ENCODE data around the gene TTYH2. TPM values are rescaled to one million over a fixed set of nuclear protein-coding genes. Genes with fewer than 3 reads are reported as not detected.

TTYH2 gene
- total and polyA plus RNA-seq, 2 of the 4 experiments (the other 2 are of a cell fraction), result 2.3 to 6.8 TPM

DNA sequence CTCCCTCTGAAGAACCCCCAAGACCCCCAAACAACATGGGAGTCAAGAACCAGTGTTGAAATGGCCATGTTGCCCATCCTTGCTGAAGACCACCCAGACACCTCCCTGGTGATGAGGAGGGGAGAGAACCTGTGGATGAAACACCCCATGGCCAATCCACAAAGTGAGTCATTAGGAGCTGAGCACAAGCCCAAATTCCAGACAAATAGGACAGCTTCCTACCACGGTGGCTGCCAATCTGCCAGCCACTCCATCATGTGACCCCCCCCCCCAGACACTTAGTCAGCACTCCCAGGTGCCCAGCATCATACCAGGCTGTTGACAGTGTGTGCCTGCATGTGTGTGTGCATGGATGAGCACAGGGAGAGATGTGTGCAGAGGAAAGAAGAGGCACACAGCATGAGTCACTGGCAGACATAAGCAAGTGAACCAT, 36.3 kb upstream of the TTYH2 start:
- in situ Hi-C loops (cut with MboI; ENCODE audit: low sequenced_read_pairs) (loop anchor here (10.0 to 25.0 kb wide), 2 partner anchors 742 to 915 kb away; partner anchors contain the start of gene CPSF4L), dilution Hi-C loops (cut with HindIII; ENCODE audit: low sequenced_read_pairs, unreplicated experiment) (no loop called here), intact Hi-C loops (cut with micrococcal nuclease) (loop anchor here (5.0 to 10.0 kb wide), 3 partner anchors 805 to 1452 kb away; no protein-coding TSS in a partner anchor)
- H3K9me3 ChIP-seq (ENCODE audit: control insufficient read depth, insufficient read depth, low read length), result no peaks in the 10 kb centered on the region
- no peaks in the 10 kb centered on the region for H3K9me1 ChIP-seq (ENCODE audit: insufficient read depth, low read length)
- no peak overlapping the region for H3K4ac ChIP-seq (ENCODE audit: low read depth, low read length)
- H2AFZ ChIP-seq (replicated peaks; ENCODE audit: low read length, poor library complexity), result no peak overlapping the region
- no peak overlapping the region for H2AK5ac ChIP-seq (ENCODE audit: low read depth, low read length)
- H2BK15ac ChIP-seq (ENCODE audit: low read depth, low read length), result no peak overlapping the region
- WGBS, 2 experiments (ENCODE audit: extremely low coverage in 2 of 2, insufficient read length in 1 of 2), result no CpG with 5 or more reads among the region's 1 CpG
- BruUV-seq (replicated peaks), result no TSS peak
- no peak overlapping the region for H2BK120ac ChIP-seq (ENCODE audit: low read depth, low read length)
- H3K18ac ChIP-seq (ENCODE audit: low read depth, low read length), result no peak overlapping the region
- H3K4me1 ChIP-seq (ENCODE audit: control insufficient read depth, insufficient read depth, low read length), result no peaks in the 10 kb centered on the region
- H4K5ac ChIP-seq (ENCODE audit: low read depth, low read length), result no peak overlapping the region
- POLR2A ChIA-PET (ENCODE audit: unreplicated experiment), result no interaction called here
- H4K20me1 ChIP-seq (ENCODE audit: insufficient read depth, low read length), result no peaks in the 10 kb centered on the region
- no peaks in the 10 kb centered on the region for H3K79me1 ChIP-seq (ENCODE audit: low read depth in 1 of 2, low read length in 2 of 2)
- ATAC-seq (ENCODE audit: low read depth) (peak; percentile 59; the same call in 1 of the 2 replicates), DNase-seq (peak; percentile 37)
- no peak overlapping the region for H4K91ac ChIP-seq (ENCODE audit: insufficient read depth, low read depth, low read length)
- H2BK20ac ChIP-seq (ENCODE audit: low read depth, low read length), result no peak overlapping the region
- peak overlapping the region; percentile 20 for H2AK9ac ChIP-seq (replicated peaks; ENCODE audit: low read depth, low read length, poor library complexity)
- no peak overlapping the region for H3K14ac ChIP-seq (replicated peaks; ENCODE audit: low read depth, low read length)
- CTCF ChIA-PET, result interaction anchor here (1.4 kb wide), 1 partner anchor 748 kb away, joined by 6 read pairs; no protein-coding TSS in a partner anchor
- H3K27ac ChIP-seq (ENCODE audit: insufficient read depth, low read length), result no peak overlapping the region
- H3K27me3 ChIP-seq (ENCODE audit: control insufficient read depth, insufficient read depth, low read length), result no peaks in the 10 kb centered on the region; the same call in 1 of the 2 replicates
- H3K56ac ChIP-seq (ENCODE audit: extremely low read depth, insufficient read depth, low read length), result no peak overlapping the region
- H3K4me3 ChIP-seq (ENCODE audit: insufficient read depth, low read depth, low read length), result no peak overlapping the region
- no peak overlapping the region for H2BK5ac ChIP-seq (ENCODE audit: low read depth, low read length, poor library complexity, severe bottlenecking)
- H3K4me2 ChIP-seq (ENCODE audit: low read depth, low read length), result no peak overlapping the region
- TF ChIP-seq POLR2A (IDR thresholded peaks at IDR 0.05; ENCODE audit: low read depth, low read length) (no peak), SMC3 (IDR thresholded peaks at IDR 0.05; ENCODE audit: low read depth, low read length) (no peak), RFX5 (IDR thresholded peaks at IDR 0.05; ENCODE audit: low read depth, low read length) (no peak), MAZ (IDR thresholded peaks at IDR 0.05; ENCODE audit: borderline replicate concordance, low read depth, low read length) (no peak), BHLHE40 (IDR thresholded peaks at IDR 0.05; ENCODE audit: low read depth, low read length) (no peak), FOS (IDR thresholded peaks at IDR 0.05; ENCODE audit: low read depth, low read length) (no peak), NFE2L2 (IDR thresholded peaks at IDR 0.05; ENCODE audit: low read depth, low read length) (no peak), CEBPB (IDR thresholded peaks at IDR 0.05; ENCODE audit: low read depth, low read length) (no peak), MXI1 (IDR thresholded peaks at IDR 0.05; ENCODE audit: borderline replicate concordance, low read depth, low read length) (no peak), RCOR1 (IDR thresholded peaks at IDR 0.05; ENCODE audit: insufficient replicate concordance, low read length) (no peak), MAFK (IDR thresholded peaks at IDR 0.05; ENCODE audit: low read depth, low read length) (no peak), CHD1 (IDR thresholded peaks at IDR 0.05; ENCODE audit: low read depth, low read length) (no peak), RAD21 (IDR thresholded peaks at IDR 0.05; ENCODE audit: low read length) (no peak)
- TF ChIP-seq, protein P1, sequence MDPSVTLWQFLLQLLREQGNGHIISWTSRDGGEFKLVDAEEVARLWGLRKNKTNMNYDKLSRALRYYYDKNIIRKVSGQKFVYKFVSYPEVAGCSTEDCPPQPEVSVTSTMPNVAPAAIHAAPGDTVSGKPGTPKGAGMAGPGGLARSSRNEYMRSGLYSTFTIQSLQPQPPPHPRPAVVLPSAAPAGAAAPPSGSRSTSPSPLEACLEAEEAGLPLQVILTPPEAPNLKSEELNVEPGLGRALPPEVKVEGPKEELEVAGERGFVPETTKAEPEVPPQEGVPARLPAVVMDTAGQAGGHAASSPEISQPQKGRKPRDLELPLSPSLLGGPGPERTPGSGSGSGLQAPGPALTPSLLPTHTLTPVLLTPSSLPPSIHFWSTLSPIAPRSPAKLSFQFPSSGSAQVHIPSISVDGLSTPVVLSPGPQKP (IDR thresholded peaks at IDR 0.05; ENCODE audit: borderline replicate concordance, low read depth, low read length), result no peak
- TF ChIP-seq, protein P2, sequence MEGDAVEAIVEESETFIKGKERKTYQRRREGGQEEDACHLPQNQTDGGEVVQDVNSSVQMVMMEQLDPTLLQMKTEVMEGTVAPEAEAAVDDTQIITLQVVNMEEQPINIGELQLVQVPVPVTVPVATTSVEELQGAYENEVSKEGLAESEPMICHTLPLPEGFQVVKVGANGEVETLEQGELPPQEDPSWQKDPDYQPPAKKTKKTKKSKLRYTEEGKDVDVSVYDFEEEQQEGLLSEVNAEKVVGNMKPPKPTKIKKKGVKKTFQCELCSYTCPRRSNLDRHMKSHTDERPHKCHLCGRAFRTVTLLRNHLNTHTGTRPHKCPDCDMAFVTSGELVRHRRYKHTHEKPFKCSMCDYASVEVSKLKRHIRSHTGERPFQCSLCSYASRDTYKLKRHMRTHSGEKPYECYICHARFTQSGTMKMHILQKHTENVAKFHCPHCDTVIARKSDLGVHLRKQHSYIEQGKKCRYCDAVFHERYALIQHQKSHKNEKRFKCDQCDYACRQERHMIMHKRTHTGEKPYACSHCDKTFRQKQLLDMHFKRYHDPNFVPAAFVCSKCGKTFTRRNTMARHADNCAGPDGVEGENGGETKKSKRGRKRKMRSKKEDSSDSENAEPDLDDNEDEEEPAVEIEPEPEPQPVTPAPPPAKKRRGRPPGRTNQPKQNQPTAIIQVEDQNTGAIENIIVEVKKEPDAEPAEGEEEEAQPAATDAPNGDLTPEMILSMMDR (conservative IDR thresholded peaks at IDR 0.05; ENCODE audit: low read depth, low read length), result no peak
- TF ChIP-seq, protein P3, sequence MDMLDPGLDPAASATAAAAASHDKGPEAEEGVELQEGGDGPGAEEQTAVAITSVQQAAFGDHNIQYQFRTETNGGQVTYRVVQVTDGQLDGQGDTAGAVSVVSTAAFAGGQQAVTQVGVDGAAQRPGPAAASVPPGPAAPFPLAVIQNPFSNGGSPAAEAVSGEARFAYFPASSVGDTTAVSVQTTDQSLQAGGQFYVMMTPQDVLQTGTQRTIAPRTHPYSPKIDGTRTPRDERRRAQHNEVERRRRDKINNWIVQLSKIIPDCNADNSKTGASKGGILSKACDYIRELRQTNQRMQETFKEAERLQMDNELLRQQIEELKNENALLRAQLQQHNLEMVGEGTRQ (IDR thresholded peaks at IDR 0.05; ENCODE audit: low read depth, low read length), result no peak; the same call in 1 of the 2 replicates
- H3K9ac ChIP-seq (ENCODE audit: low read depth, low read length), result no peak overlapping the region
- no peak overlapping the region for H4K8ac ChIP-seq (ENCODE audit: low read depth in 2 of 2, low read length in 2 of 2)
- H3K23ac ChIP-seq (ENCODE audit: low read depth, low read length), result no peak overlapping the region
- no peaks in the 10 kb centered on the region for H3K36me3 ChIP-seq (ENCODE audit: control insufficient read depth, insufficient read depth, low read length)
